HL-60/S4 (cell line): ENCODE data around the gene NDUFV1.
"Not testable (repeated sequence)": the region's sequence is repeated elsewhere in the genome, so short reads cannot be mapped to it uniquely, and the experiment has no call there.

ENCODE experiments used
- in situ Hi-C: fragments of 300-500 bp; cut with MboI; formaldehyde crosslinking; loops from 2 replicates; pipeline ENCODE4 v1.14.3; 2022; ENCODE audit warnings: low sequenced_read_pairs

The NDUFV1 gene

DNA sequence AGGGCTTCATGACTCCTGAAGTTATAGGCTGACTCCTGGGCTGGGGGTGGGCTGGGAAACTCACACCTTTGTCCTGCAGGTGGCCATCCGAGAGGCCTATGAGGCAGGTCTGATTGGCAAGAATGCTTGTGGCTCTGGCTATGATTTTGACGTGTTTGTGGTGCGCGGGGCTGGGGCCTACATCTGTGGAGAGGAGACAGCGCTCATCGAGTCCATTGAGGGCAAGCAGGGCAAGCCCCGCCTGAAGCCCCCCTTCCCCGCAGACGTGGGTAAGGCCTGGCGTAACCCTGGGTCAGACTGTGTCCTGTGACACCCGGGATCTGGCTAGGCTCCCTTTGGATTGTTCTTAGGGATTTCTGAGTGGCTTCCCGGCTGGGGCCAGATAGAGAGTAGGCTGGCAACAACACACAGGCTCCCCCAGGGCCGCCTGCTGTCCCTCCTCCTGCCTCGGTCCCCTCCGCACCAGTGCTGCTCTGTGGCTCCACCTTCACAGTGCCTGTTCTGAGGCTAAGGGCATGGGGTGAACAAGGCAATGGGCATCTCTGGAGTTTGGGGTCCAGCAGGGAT is 3.6 kb downstream of the NDUFV1 start:
- in situ Hi-C loops = no loop called here

GRCh38 chr11:67611165-67611564 is 4.4 kb downstream of the NDUFV1 start:
- in situ Hi-C loops = no loop called here

- in situ Hi-C loops = no loop called here
These were observed 5.2 kb downstream of the NDUFV1 start for GRCh38 chr11:67611704-67612587.

GRCh38 chr11:67612751-67613150 is 6.0 kb downstream of the NDUFV1 start:
- in situ Hi-C loops = no loop called here

DNA sequence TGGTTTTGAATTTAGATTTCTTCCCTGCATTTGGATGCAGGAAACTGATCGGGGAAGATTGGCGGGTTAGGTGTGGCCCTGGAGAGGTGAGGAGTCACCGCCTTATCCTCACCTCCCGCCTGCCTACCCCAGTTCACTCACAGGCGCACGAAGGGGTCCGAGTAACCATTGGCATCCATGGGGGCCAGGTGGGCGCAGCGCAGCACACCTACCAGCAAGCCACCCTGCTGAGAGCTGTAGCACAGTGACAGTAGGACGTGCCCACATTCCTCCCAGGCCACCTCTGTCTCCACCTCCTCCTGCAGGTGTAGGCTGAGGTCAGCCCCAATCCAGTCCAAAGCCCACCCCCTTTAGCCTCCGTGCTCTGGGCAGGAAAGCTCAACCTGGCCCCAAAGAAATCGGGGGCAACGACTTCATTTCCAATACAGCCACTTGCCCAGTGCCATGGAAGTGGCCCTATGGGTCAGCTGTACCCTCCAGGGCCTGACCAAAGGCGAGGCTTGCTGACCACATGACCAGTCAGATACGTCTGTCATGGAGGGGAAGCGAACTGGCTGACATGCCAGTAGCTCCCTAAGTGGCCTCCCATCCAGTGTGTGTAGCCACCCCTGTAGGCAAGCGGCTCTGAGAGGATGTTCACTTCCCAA is 6.7 kb downstream of the NDUFV1 start:
- in situ Hi-C loops = no loop called here

GRCh38 chr11:67613960-67614715 is 7.4 kb downstream of the NDUFV1 start:
- in situ Hi-C loops = no loop called here

- in situ Hi-C loops = no loop called here
These were observed 8.3 kb downstream of the NDUFV1 start for GRCh38 chr11:67614730-67615714.

GRCh38 chr11:67615728-67616430 is 9.1 kb downstream of the NDUFV1 start:
- in situ Hi-C loops = no loop called here

DNA sequence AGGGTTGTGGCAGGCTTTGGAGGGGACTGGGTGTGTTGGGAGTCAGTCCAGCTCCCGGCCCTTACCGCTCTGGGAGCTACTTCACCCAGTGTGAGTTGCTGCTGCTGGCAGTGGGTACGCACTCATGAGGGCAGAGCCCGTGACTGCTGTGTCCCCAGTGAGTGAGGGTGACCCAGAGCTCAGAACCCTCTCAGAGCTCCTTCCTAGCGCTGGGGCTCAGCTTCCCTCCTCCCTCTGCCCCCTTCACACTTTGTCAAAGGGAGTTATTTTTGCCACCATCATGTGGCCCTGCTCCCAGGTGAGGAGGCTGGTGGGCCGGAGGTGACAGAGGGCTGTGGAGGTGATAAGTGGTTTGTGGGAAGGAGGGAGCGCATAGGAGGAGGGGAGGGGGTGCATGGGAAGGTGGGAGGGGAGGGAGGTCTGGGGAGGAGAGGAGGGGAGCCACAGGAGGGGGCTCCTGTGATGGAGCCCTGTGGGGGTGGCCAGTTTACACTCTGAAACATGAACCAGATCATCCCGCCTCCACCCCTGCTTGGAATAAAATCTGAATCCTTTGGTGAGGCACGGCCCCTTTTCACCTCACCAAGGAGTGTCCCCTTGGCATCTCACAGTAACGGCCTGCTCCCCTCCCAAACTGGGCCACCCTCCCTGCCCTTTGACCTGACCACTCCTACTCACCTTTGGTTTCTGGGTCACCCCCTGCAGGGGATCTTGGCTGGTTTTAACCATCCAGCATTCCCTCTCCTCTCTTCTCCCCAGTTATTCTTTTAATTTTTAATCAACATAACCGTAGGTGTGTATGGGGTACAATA is 9.9 kb downstream of the NDUFV1 start:
- in situ Hi-C loops = no loop called here

DNA sequence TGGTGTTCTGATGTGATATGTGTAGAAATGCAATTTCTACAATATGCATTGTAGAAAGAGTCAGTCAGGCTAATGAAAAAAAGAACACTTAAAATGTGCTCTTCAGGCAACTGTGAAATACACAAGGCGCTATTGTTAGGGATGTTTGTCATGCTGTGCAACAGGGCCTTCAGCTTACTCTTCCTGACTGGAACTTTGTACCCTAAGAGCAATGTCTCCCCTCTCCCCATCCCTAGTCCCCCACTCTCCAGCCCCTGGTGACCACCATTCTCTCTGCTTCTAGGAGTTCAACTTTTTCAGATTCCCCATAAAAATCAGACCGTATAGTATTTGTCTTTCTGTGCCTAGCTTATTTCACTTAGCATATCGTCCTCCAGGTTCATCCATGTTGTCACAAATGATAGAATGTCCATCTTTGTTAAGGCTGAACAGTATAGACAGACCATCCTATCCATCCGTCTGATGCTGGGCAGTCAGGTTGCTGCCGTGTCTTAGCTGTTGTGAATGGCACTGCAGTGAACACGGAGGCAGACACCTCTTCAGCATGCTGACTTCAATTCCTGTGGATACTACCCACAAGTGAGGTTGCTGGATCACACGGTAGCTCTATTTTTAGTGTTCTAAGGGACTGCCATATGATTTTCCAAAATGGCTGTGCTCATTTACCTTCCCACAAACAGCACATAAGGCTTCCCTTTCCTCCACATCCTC is 10.7 kb downstream of the NDUFV1 start:
- in situ Hi-C loops = no loop called here

DNA sequence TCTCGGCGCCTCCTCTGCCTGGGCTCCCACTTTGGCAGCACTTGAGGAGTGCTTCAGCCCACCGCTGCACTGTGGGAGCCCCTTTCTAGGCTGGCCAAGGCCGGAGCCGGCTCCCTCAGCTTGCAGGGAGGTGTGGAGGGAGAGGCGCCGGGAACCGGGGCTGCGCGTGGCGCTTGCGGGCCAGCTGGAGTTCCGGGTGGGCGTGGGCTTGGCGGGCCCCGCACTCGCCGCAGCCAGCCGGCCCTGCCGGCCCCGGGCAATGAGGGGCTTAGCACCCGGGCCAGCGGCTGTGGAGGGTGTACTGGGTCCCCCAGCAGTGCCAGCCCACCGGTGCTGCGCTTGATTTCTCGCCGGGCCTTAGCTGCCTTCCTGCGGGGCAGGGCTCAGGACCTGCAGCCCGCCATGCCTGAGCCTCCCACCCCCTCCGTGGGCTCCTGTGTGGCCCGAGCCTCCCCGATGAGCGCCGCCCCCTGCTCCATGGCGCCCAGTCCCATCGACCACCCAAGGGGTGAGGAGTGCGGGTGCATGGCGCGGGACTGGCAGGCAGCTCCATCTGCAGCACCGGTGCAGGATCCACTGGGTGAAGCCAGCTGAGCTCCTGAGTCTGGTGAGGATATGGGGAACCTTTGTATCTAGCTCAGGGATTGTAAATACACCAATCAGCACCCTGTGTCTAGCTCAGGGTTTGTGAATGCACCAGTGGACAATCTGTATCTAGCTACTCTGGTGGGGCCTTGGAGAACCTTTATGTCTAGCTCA is 12.3 kb downstream of the NDUFV1 start:
- in situ Hi-C loops = not testable (repeated sequence)

DNA sequence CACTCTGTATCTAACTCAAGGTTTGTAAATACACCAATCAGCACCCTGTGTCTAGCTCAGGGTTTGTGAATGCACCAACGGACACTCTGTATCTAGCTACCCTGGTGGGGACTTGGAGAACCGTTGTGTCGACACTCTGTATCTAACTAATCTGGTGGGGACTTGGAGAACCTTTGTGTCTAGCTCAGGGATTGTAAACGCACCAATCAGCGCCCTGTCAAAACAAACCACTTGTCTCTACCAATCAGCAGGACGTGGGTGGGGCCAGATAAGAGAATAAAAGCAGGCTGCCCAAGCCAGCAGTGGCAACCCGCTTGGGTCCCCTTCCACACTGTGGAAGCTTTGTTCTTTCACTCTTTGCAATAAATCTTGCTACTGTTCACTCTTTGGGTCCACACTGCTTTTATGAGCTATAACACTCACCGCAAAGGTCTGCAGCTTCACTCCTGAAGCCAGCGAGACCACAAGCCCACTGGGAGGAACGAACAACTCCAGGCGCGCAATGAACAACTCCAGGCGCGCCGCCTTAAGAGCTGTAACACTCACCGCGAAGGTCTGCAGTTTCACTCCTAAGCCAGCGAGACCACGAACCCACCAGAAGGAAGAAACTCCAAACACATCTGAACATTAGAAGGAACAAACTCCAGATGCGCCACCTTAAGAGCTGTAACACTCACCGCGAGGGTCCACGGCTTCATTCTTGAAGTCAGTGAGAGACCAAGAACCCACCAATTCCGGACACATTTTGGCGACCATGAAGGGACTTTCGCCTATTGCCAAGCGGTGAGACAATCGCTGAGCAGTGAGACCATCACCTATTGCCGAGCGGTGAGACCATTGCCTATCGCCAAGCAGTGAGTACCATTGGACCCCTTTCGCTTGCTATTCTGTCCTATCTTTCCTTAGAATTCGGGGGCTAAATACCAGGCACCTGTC is 13.2 kb downstream of the NDUFV1 start:
- in situ Hi-C loops = not testable (repeated sequence)

DNA sequence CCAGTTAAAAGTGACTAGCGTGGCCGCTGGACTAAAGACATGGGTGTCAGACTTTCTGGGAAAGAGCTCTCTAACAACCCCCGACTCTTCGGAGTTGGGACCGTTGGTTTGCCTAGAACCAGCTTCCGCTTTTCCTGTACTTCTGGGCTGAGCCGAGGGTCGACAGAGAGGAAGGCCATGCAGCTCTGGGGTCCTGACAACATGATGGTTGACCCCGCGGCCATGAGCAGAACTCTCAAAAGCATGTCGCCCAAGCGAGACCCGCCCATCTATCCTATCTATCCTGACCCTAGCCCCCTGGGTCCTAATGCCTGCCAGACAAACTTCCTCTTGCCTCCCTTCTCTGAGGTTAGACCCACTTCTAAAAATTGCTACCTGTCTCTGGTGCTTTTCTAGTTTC is 13.9 kb downstream of the NDUFV1 start:
- in situ Hi-C loops = not testable (repeated sequence)

DNA sequence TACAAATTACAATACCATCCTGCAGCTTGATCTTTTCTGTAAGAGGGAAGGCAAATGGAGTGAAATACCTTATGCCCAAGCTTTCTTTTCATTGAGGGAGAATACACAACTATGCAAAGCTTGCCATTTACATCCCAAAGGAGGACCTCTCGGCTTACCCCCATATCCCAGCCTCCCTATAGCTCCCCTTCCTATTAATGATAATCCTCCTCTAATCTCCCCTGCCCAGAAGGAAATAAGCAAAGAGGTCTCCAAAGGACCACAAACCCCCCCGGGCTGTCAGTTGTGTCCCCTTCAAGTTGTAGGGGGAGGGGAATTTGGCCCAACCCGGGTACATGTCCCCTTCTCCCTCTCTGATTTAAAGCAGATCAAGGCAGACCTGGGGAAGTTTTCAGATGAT is 15.2 kb downstream of the NDUFV1 start:
- in situ Hi-C loops = not testable (repeated sequence)

DNA sequence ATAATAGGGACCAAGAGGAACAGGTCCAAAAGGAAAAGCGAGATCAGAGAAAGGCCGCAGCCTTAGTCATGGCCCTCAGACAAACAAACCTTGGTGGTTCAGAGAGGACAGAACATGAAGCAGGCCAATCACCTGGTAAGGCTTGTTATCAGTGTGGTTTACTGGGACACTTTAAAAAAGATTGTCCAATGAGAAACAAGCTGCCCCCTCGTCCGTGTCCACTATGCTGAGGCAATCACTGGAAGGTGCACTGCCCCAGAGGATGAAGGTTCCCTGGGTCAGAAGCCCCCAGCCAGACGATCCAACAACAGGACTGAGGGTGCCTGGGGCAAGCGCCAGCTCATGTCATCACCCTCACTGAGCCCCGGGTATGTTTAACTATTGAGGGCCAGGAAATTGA is 16.2 kb downstream of the NDUFV1 start:
- in situ Hi-C loops = not testable (repeated sequence)

GRCh38 chr11:67623795-67624194 is 17.1 kb downstream of the NDUFV1 start:
- in situ Hi-C loops = not testable (repeated sequence)
